Hepatic stellate cell (primary cell): ENCODE measurements around the gene EPHA7.

Experiments
- DNase-seq: peaks from one replicate; pipeline ENCODE4 v3.0.0; 2011; ENCODE audit warnings: low spot score

EPHA7 gene

DNA sequence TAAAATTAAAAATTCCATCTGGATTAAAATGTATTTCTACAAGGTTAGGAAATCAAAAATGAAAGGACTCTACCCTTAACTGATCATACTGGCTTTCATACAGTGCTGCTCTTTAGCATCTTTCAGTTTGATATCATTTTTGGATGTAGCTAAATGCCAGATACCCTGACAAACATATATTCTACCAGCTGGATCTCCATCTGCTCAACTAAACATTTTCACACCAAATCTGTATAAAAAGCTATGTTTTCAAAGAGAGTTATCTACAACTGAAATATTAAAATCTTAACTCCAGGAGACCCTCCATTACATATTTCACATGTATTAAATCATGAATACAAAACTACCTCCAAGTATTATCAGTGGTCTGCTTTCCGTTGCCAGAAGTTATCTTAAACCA, 95.7 kb downstream of the EPHA7 start:
- DNase-seq: no peak

GRCh38 chr6:93322651-93323050, 96.7 kb downstream of the EPHA7 start:
- no peak for DNase-seq

DNA sequence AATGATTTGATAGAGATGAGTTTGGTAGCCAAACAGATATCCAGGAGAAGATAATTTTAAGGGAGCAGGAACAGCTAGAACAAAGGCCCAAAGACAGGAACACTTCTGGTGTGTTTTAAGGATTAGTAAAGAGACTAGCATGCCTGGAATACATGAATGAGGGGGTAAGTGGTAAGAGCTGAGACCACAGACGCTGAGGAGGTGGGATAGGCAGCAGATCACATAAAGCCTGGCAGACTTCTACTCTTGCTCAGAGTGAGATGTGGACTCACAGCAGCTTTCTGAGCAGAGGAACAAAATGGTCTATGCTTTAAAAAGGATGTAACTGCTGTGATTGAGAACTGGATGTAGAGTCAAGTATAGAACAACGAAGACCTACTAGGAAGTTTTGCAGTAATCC, 100.1 kb downstream of the EPHA7 start:
- no peak for DNase-seq

- no peak for DNase-seq
Measured at GRCh38 chr6:93318121-93318520, 101.2 kb downstream of the EPHA7 start.

DNA sequence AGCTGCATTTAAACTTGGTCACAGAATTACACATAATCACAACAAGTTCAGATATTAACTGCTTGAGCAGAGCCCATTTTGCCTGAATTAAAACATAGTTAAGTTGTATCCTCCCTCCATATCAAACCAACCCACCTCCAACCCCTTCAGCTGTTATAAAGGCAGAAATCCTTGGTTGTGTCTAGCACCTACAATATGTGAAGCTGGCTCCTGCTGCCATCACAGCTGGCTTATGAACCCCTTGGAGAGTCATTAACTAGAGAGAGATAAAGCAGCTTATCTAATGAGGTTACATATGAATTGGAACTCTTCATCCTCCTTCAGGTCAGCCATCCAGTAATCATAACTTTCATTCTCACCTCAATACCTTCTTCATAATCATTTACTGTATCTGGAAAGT, 101.8 kb downstream of the EPHA7 start:
- DNase-seq: no peak

- DNase-seq: no peak
Measured at GRCh38 chr6:93307505-93308409, 111.6 kb downstream of the EPHA7 start.

- DNase-seq: no peak
Measured at GRCh38 chr6:93305088-93305487, 114.3 kb downstream of the EPHA7 start.

GRCh38 chr6:93304505-93304904, 114.9 kb downstream of the EPHA7 start:
- DNase-seq: no peak

GRCh38 chr6:93300661-93301060, 118.7 kb downstream of the EPHA7 start:
- no peak for DNase-seq

DNA sequence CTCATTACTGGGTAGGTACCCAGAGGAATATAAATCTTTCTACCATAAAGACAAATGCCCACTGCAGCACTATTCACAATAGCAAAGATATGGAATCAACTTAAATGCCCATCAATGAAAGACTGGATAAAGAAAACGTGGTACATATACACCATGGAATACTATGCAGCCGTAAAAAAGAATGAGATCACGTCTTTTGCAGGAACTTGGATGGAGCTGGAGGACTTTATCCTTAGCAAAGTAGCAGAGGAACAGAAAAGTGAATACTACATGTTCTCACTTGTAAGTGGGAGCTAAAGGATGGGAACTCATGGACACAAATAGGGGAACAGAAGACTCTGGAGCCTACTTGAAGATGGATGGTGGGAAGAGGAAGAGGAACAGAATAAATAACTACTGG, 119.7 kb downstream of the EPHA7 start:
- no peak for DNase-seq

DNA sequence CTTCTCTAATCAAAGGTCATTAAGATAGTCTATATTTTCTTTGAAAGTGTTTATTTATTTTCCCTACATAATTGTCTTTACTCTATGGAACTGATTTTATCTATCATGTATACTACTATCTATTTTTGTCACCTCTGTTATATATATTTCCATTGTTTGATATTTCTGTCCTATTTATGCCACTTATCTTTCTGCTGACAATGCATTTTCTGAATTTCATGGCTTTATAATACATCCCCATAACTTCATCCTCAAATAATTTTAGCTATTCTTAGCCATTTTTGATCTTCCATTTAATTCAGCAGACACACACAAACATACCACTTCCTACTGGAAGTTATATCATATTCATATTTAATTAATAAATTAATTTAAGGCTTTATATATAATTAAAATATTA, 123.7 kb downstream of the EPHA7 start:
- no peak for DNase-seq

DNA sequence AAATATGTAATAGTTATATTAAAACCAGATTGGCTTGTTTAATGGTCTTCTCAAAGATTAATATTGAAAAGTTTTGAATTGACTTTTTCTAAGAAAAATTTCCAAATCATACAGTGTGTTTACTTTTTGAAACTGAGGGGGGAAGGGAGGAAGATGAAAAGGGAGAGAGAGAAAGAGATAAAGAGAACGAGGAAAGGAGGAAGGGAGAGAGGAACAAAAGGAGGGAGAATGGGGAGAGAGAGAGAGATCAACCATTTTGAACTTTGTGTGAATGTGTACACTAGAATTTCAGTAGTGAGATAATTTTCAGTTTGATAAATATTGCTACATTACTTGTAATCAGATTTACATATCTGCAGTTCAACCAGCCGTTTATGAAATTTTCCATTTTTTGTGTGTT, 124.5 kb downstream of the EPHA7 start:
- no peak for DNase-seq

DNA sequence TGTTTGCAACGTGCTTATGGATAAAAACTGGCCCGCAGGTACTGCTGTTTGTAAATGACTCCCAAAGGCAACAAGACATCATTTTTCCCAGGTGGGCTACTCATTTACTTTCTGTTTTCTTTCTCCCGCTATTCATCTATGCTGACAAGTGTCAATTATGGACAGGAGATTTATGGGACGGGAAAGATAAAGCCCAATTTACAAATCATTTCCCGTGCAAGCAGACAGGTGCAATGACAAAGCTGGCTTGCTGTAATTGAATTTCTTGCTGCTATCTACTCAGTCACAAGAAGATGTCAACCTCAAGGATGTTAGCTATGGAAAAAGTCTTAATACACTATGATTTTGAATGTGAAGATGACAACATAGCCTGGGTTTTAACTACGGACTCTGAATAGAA, 125.5 kb downstream of the EPHA7 start:
- DNase-seq: no peak

GRCh38 chr6:93293460-93293859, 125.9 kb downstream of the EPHA7 start:
- DNase-seq: no peak

GRCh38 chr6:93282521-93283031, 136.8 kb downstream of the EPHA7 start:
- no peak for DNase-seq

- DNase-seq: no peak
Measured at GRCh38 chr6:93278241-93278640, 141.1 kb downstream of the EPHA7 start.

- DNase-seq: no peak
Measured at GRCh38 chr6:93272896-93273295, 146.5 kb downstream of the EPHA7 start.

- DNase-seq: no peak
Measured at GRCh38 chr6:93272211-93272610, 147.1 kb downstream of the EPHA7 start.

DNA sequence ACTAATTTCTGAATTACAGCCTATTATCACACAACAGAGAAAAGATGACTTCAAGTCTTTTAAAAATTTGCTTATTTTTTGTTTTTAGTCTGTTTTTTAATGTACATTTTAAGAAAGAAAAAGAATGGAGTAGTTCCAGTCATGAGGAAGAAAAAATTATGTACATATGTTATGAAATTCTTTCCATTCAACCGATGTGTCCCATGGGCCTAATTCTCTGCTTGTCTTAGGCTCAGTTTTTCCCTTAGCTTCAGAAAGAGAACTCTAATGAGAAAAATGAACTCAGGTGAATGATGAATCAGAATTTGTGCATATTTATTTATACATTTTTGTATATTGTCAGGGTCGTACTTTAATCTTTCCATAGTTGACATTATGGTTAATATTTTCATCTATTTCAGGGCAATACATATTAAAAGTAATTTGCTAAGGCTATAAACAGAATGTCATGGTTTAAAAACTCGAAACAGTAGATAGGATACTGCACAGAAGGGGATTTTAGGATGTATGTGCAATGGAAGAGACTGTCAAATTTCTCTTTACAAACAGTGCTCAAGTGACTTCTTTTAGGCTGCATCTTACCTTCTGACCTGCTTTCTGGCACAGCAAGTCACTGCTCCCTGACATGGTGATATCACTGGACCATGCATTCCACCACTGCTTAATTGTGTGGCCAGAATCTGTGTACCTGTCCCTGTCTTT, 153.1 kb downstream of the EPHA7 start:
- DNase-seq: no peak

DNA sequence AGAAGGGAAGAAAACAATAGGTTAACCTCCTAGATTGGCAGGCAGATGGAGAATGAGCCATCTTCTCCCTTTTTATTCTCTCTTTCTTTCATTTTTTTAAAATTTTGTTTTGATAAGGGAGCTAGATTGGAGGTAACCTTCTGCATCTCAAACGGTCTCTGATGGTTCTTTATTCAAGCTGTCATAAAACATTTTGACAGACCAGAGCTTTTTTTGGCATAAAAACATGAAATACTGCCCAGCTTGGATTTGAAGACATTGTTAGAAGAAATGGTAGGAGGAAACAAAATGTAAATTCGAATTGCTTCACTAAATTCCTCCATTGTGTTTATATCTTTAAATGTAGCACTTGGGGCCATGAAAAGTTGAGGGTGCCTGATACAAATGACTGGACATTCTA, 158.5 kb downstream of the EPHA7 start:
- no peak for DNase-seq

- DNase-seq: no peak
Measured at GRCh38 chr6:93259332-93259731, 160.0 kb downstream of the EPHA7 start.

DNA sequence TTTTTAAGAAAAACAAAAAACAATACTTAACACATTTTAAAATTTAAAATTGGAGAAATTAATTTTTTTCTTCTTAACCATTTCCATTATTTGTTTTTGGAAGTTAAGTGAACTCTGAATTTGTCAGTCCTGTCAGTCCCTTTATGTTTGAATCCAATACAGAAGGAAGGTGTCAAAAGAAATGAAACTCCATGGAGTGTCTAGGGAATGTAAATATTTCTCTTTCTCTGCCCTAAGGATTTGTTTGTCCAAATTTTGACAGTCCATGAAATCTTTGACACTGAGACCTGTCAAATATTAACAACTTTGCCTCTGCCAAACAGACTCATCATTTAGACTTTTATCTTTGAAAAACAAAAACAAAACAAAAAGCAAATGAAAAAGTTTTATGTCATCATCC, 166.4 kb downstream of the EPHA7 start:
- no peak for DNase-seq

DNA sequence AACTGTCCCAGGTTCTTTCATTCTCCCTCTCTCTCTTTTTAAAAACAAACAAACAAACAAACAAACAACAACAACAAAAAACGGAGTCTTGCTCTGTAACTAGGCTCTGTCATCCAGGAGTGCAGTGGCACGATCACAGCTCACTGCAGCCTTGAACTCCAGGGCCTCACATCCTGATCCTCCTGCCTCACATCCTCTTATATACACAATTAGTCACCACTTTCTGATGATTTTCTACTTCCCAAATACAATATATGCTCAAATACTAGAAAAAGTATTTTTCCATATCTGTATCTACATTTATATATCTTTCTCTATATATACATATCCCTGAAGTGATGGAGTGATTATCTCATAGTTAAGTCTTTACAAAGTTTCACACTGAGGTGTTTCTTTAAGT, 170.7 kb downstream of the EPHA7 start:
- no peak for DNase-seq
